Right atrium auricular region (tissue), 2 donors: ENCODE results near the gene TEAD1. TPM values are rescaled to one million over a fixed set of nuclear protein-coding genes. Genes with fewer than 3 reads are reported as not detected.

Experiments
- DNase-seq: peaks from one replicate; pipeline ENCODE4 v3.0.0-alpha.2; 2019; ENCODE audit warnings: low spot score
- H3K27ac ChIP-seq, 2 donors: fragments of 200-600 bp; sonication (generic); 1 replicate in 1 of 2; 2 replicates in 1 of 2; pipeline ENCODE4 v1.5.1; 2016 to 2019
- H3K27me3 ChIP-seq, 2 donors: fragments of 200-600 bp; sonication (generic); one replicate each; pipeline versions ENCODE4 v1.5.1 to v1.6.0; 2017 to 2019
- H3K36me3 ChIP-seq: fragments of 200-600 bp; sonication (generic); one replicate; pipeline ENCODE4 v1.5.1; 2016
- H3K4me1 ChIP-seq, 2 donors: fragments of 200-600 bp; sonication (generic); one replicate each; pipeline versions ENCODE4 v1.5.1 to v1.6.0; 2017 to 2019
- H3K4me3 ChIP-seq, 2 donors: fragments of 200-600 bp; sonication (generic); 1 replicate in 1 of 2; 2 replicates in 1 of 2; pipeline ENCODE4 v1.5.1; 2017 to 2019; ENCODE audit warnings: mild to moderate bottlenecking in 1 of 2, moderate library complexity in 1 of 2
- H3K9me3 ChIP-seq, 2 donors: fragments of 200-600 bp; sonication (generic); one replicate each; pipeline ENCODE4 v1.5.1; 2019
- total RNA-seq, 2 donors: library from RNA; depleted of rRNA; stranded (reverse); fragments of >200 nt; gene quantifications; one replicate each; pipeline ENCODE4 v1.1.0, GENCODE V29; 2016
- TF ChIP-seq, protein P1 (sequence below), 2 donors: fragments of 200-600 bp; sonication (generic); IDR thresholded peaks; one replicate each; pipeline ENCODE4 v1.5.1; 2019; ENCODE audit warnings: antibody characterized with exemption in 2 of 2

Gene TEAD1
- total RNA-seq, 2 donors from 2014 or later = 73.8 to 99.8 TPM

DNA sequence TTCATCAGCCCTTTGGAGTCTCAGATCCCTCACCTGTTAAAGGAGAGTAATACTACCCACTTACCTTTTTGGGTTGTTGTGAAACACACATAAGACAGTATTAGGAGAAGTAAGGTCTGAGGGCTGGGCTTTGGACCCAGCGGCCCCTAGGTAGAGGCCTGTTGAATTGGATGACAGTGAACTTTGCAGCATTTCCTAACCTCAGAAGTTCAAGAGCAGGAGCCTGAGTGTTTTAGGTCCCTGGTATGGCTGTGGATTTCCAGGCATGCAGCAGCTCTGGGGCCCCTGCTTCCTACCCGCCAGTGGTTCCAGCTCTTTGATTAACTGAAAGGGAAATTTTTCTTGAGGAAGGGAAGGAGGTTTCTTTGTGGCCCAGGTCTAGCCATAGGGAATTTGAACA, 58.9 kb downstream of the TEAD1 start:
- Histone ChIP-seq H3K9me3 (no peaks in the 10 kb centered on the region), H3K36me3 (no peaks in the 10 kb centered on the region), H3K4me1 (peaks cover 0 to 17% of the 10 kb centered on the region in 2 donors), H3K27me3 (no peaks in the 10 kb centered on the region), H3K27ac (no peak overlapping the region), H3K4me3 (no peak overlapping the region)
- TF ChIP-seq, protein P1, sequence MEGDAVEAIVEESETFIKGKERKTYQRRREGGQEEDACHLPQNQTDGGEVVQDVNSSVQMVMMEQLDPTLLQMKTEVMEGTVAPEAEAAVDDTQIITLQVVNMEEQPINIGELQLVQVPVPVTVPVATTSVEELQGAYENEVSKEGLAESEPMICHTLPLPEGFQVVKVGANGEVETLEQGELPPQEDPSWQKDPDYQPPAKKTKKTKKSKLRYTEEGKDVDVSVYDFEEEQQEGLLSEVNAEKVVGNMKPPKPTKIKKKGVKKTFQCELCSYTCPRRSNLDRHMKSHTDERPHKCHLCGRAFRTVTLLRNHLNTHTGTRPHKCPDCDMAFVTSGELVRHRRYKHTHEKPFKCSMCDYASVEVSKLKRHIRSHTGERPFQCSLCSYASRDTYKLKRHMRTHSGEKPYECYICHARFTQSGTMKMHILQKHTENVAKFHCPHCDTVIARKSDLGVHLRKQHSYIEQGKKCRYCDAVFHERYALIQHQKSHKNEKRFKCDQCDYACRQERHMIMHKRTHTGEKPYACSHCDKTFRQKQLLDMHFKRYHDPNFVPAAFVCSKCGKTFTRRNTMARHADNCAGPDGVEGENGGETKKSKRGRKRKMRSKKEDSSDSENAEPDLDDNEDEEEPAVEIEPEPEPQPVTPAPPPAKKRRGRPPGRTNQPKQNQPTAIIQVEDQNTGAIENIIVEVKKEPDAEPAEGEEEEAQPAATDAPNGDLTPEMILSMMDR (IDR thresholded peaks at IDR 0.05) = no peak
- DNase-seq = no peak

DNA sequence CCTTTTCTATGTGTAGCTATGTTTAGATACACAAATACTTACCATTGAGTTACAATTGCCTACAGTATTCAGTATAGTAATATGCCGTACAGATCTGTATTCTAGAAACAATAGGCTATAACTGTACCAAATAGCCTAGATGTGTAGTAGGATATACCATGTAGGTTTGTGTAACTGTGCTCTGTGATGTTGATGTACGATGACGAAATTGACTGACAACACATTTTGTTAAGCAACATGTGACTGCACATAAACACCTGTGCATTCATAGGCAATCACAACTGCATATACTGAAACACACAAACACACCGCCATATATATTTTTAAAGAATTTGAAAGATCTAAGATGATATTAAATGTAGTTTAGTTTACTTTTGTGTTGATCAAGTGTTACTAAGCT, 60.4 kb downstream of the TEAD1 start:
- no peaks in the 10 kb centered on the region for H3K9me3 ChIP-seq
- no peaks in the 10 kb centered on the region for H3K36me3 ChIP-seq
- no peak overlapping the region for H3K4me3 ChIP-seq
- H3K4me1 ChIP-seq = peaks cover 0 to 7% of the 10 kb centered on the region in 2 donors
- no peak overlapping the region for H3K27ac ChIP-seq
- no peak for DNase-seq
- TF ChIP-seq, protein P1 (IDR thresholded peaks at IDR 0.05) = no peak
- no peaks in the 10 kb centered on the region for H3K27me3 ChIP-seq

DNA sequence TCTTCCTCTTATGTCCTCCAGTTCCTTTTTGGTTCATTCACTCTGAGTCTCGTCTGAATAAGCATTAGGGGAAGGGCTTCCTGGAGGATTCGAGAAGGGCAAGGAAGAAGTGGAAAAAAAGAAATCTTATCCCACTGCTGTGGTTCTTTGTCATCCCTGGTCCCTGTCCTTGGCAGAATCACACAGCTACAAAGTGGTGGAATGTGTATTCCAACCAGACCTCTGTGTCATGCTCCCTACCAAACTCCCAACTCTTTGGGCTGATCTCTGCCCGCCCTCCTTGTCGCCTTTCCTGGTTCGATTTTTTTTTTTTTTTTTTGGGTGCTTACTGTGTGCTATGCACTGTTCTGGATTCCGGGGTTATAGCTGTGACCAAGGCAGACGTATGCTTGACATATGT, 61.0 kb downstream of the TEAD1 start:
- no peak for DNase-seq
- H3K4me3 ChIP-seq = no peak overlapping the region
- no peaks in the 10 kb centered on the region for H3K27me3 ChIP-seq
- peaks cover 0 to 7% of the 10 kb centered on the region in 2 donors for H3K4me1 ChIP-seq
- TF ChIP-seq, protein P1 (IDR thresholded peaks at IDR 0.05) = no peak
- H3K27ac ChIP-seq = no peak overlapping the region
- H3K36me3 ChIP-seq = no peaks in the 10 kb centered on the region
- H3K9me3 ChIP-seq = no peaks in the 10 kb centered on the region

DNA sequence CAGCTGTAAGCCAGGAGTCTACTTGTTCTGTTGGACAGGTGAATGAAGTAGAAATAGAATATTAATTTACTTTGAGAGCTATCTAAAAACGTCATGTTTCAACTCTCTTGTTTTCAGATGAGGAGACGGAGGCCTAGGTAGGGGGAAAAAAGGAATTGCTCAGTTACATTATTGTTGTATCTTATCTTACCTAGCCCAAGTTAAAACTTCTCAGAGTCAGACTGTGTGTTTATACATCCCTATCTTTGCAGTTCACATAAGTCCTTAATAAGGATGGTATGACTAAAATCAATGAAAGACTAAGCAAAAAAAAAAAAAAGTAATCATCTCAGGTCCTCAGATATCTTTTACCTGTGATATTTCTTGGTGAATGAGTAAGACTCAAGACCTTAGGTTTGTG, 62.8 kb downstream of the TEAD1 start:
- no peak for DNase-seq
- Histone ChIP-seq H3K4me3 (no peak overlapping the region), H3K4me1 (peaks cover 0 to 7% of the 10 kb centered on the region in 2 donors), H3K27ac (no peak overlapping the region), H3K36me3 (no peaks in the 10 kb centered on the region), H3K27me3 (no peaks in the 10 kb centered on the region), H3K9me3 (no peaks in the 10 kb centered on the region)
- TF ChIP-seq, protein P1 (IDR thresholded peaks at IDR 0.05) = no peak

DNA sequence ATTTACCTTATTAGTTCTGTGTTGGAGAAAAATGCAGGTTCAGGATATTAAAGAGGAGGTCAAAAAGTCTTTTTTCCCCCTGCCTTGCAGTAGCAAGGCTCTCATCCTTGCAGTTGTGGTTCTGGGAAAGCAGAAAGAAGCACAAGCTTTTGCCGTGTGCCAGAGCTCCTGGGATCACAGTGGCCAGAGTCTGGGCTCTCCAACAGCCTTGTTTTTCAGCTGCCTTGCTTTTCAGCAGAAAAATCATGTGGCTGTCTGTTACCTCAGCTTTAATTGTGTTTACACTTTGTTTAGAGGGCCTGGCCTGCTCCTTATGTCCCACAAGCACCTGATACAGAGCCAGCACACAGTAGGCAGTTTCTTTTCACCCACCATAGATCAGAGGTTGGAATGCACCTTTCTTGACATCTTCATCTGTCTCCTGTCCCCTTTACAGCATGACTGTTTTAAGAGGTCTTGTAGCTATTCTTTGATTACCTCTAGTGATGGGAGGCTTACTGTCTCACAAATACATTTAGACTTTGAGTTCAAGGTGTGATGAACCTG, 67.5 kb downstream of the TEAD1 start:
- Histone ChIP-seq H3K36me3 (no peaks in the 10 kb centered on the region), H3K27me3 (no peaks in the 10 kb centered on the region), H3K4me1 (peaks cover 0 to 33% of the 10 kb centered on the region in 2 donors), H3K4me3 (no peak overlapping the region), H3K27ac (no peak overlapping the region), H3K9me3 (no peaks in the 10 kb centered on the region)
- TF ChIP-seq, protein P1 (IDR thresholded peaks at IDR 0.05) = no peak
- DNase-seq = no peak

DNA sequence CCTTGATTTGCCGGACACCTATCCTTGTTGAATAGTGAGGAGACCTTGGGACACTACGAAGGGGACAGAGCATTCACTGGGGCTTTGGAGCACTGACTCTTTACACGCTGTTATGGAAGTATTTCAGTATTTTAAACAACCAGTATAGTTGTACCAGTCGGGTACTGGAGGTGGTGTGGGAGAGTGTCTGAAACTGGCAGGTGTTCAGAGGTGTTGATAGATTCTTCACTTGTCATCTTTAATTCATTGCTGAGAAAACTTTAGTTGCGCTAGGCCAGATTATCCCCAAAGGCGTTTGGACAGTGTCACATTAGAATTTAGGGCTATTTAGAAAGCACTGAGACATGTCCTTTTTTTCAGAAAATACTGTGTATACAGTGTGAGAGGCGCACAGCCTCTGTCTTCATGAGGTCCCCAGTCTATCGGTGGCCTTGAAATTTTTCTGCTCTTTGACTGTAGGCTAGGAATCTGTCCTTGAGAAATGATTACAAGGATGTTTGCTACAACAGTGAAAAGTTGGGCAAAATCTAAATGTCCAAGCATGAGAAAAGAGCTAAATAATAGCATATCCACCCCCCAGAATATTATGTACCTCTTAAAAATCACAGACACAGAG, 69.7 kb downstream of the TEAD1 start:
- Histone ChIP-seq H3K36me3 (no peaks in the 10 kb centered on the region), H3K4me3 (no peak overlapping the region), H3K27ac (peak overlapping the region; percentile 61 to 85), H3K9me3 (no peaks in the 10 kb centered on the region), H3K27me3 (no peaks in the 10 kb centered on the region), H3K4me1 (peaks cover 0 to 46% of the 10 kb centered on the region in 2 donors)
- TF ChIP-seq, protein P1 (IDR thresholded peaks at IDR 0.05) = no peak
- no peak for DNase-seq
